ENCODE results near the gene ZCCHC2. TPM values are rescaled to one million over a fixed set of nuclear protein-coding genes. Genes with fewer than 3 reads are reported as not detected.

Gene ZCCHC2
- total RNA-seq, 1 donor from 2014 or later: 18.3 TPM

- peaks cover 26% of the 10 kb centered on the region for H3K27me3 Mint-ChIP-seq (ENCODE audit: low read depth)
- H3K4me1 Mint-ChIP-seq: peaks cover 19% of the 10 kb centered on the region
- H3K27ac Mint-ChIP-seq: no peak overlapping the region
- no peaks in the 10 kb centered on the region for H3K9me3 Mint-ChIP-seq
- no peak overlapping the region for H3K4me3 Mint-ChIP-seq
- no peak for TF ChIP-seq CTCF (IDR thresholded peaks at IDR 0.05; ENCODE audit: unreplicated experiment)
- no peak for DNase-seq (ENCODE audit: low spot score in 2 of 2, unreplicated experiment in 2 of 2)
- H3K36me3 Mint-ChIP-seq: no peaks in the 10 kb centered on the region
These were observed 86.9 kb downstream of the ZCCHC2 start for GRCh38 chr18:62609764-62610163.

- Mint-ChIP-seq H3K36me3 (no peaks in the 10 kb centered on the region), H3K4me3 (no peak overlapping the region), H3K27me3 (ENCODE audit: low read depth) (peaks cover 26% of the 10 kb centered on the region), H3K9me3 (no peaks in the 10 kb centered on the region), H3K27ac (no peak overlapping the region), H3K4me1 (peaks cover 19% of the 10 kb centered on the region)
- TF ChIP-seq CTCF (IDR thresholded peaks at IDR 0.05; ENCODE audit: unreplicated experiment): no peak
- no peak for DNase-seq (ENCODE audit: low spot score in 2 of 2, unreplicated experiment in 2 of 2)
These were observed 87.5 kb downstream of the ZCCHC2 start for GRCh38 chr18:62610351-62610700.

DNA sequence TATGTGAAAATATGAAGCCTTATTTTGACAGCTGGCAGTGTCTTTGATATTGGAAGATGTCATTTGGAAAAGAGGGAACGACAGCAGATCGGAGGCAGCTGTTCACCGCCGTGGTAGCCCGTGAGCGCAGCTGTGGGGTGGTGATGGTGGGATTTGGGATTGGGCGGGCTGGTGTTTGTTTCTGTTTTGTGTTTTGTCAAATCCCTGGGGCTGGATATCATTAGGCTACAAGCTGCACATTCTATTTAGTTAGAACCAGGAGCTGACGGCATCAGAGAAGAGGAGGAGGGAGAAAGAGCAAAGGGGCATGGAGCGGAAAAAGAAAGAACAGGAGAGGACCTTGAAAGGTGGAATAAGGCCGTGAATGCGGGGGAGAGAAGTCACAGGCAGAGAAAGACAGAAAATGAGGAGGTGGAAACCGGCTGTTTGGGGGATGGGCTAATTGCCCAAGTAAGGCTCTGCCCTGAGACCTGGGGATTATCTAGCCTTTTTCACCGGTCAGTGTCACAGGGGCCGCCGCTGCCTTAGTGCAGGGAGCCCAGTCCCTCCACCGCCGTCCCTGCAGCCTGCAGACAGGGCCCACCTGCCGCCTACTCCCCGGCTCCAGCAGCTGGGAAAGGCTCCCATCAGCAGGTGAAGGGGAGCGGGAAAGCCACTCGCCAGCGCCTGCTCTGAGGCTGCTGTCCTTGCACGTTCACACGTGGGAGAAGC lies 88.0 kb downstream of the ZCCHC2 start:
- H3K36me3 Mint-ChIP-seq: no peaks in the 10 kb centered on the region
- peak overlapping the region; percentile 11 for H3K27ac Mint-ChIP-seq
- no peak for DNase-seq (ENCODE audit: low spot score in 2 of 2, unreplicated experiment in 2 of 2)
- peaks cover 29% of the 10 kb centered on the region for H3K27me3 Mint-ChIP-seq (ENCODE audit: low read depth)
- no peak for TF ChIP-seq CTCF (IDR thresholded peaks at IDR 0.05; ENCODE audit: unreplicated experiment)
- peaks cover 19% of the 10 kb centered on the region for H3K4me1 Mint-ChIP-seq
- no peaks in the 10 kb centered on the region for H3K9me3 Mint-ChIP-seq
- peak overlapping the region; percentile 29 for H3K4me3 Mint-ChIP-seq

DNA sequence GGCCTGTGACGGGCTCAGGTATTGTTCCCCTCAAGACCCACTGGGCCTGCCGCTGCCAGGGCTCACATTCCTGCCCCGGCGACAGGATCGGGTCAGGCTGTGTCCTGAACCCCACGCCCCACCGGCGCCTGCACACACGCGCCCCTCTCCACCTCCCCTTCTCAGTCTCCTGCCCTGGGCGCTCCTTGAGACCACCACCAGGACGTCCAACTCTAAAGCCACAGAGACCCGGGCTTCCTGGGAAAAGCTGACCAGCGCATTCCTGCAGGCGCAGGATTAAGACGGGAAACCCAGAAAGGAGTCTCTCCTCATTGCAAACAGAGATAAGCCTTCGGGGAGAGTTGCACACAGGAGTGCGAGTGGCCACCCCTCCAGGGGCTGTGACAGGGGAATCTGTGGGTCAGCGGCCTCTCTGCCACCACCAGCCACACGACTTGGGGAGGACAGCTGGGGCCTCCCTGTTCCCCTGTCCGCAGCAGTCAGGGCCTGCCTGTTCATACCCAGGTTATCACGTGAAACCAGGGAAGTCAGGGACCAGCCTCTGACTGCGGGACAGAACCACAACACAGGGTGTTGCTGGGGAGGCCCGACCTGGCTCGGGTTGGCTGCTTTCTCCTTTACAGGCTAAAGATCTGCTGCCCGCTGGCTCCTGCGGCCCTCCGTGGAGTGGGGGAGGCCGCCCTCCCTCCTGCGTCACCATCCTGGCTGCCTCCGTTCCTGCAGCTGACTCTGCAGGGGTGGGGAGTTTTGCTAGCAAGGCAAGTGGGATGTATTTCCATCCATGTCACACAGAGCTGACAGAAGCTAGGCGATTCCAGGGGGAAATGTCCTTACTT lies 88.8 kb downstream of the ZCCHC2 start:
- no peak for DNase-seq (ENCODE audit: low spot score in 2 of 2, unreplicated experiment in 2 of 2)

DNA sequence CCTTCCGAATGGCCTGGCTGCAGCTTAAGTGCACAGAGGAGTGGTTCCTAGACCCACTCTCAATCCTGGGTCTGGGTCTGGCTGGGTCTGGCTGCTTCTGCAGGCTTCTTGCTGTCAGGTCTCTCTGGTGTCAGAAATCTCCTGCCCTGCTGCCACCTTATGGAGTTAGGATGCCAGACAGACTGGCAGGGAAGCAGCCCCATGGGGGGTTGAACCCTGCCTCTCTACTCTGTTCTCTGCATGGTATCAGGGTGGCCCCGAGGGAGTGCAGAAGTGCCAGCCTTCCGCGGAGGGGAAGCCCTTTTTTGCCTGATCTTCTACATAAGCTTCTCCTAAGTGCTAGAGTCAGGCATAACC lies 89.4 kb downstream of the ZCCHC2 start:
- no peaks in the 10 kb centered on the region for H3K9me3 Mint-ChIP-seq
- H3K4me1 Mint-ChIP-seq: peaks cover 14% of the 10 kb centered on the region
- no peaks in the 10 kb centered on the region for H3K36me3 Mint-ChIP-seq
- no peak overlapping the region for H3K27ac Mint-ChIP-seq
- H3K27me3 Mint-ChIP-seq (ENCODE audit: low read depth): peaks cover 33% of the 10 kb centered on the region
- no peak for TF ChIP-seq CTCF (IDR thresholded peaks at IDR 0.05; ENCODE audit: unreplicated experiment)
- DNase-seq (ENCODE audit: low spot score in 2 of 2, unreplicated experiment in 2 of 2): no peak
- H3K4me3 Mint-ChIP-seq: no peak overlapping the region

More for the DNA sequence above, 88.8 kb downstream of the ZCCHC2 start:
- no peak for TF ChIP-seq CTCF (IDR thresholded peaks at IDR 0.05; ENCODE audit: unreplicated experiment)
- no peaks in the 10 kb centered on the region for H3K9me3 Mint-ChIP-seq
- no peaks in the 10 kb centered on the region for H3K36me3 Mint-ChIP-seq
- H3K4me3 Mint-ChIP-seq: no peak overlapping the region
- H3K27me3 Mint-ChIP-seq (ENCODE audit: low read depth): peaks cover 33% of the 10 kb centered on the region
- H3K27ac Mint-ChIP-seq: no peak overlapping the region
- H3K4me1 Mint-ChIP-seq: peaks cover 14% of the 10 kb centered on the region
